SU-DHL-6 (cell line): ENCODE measurements around the gene NPHP4.

Experiments used
- H2AFZ ChIP-seq: fragments of 200-600 bp; sonication (generic); 2 replicates; pipeline ENCODE4 v1.6.1; 2014; ENCODE audit warnings: low read depth, mild to moderate bottlenecking, moderate library complexity, mixed read lengths, antibody characterized with exemption, low read length; ENCODE audit not compliant: severe bottlenecking
- H3F3A ChIP-seq: fragments of 200-600 bp; shearing (Covaris generic); 2 replicates; pipeline ENCODE4 v1.6.0; 2016; ENCODE audit warnings: antibody characterized with exemption, mild to moderate bottlenecking; ENCODE audit not compliant: insufficient read depth
- H3K27ac ChIP-seq: fragments of 200-600 bp; sonication (generic); 2 replicates; pipeline ENCODE4 v1.5.1; 2016; ENCODE audit warnings: low read depth, mild to moderate bottlenecking, low read length, moderate library complexity, mixed read lengths
- H3K27me3 ChIP-seq: fragments of 200-600 bp; sonication (generic), shearing (Covaris generic); 2 replicates; pipeline ENCODE4 v1.6.0; 2014; ENCODE audit warnings: mild to moderate bottlenecking, low read length
- H3K36me3 ChIP-seq: fragments of 200-600 bp; sonication (generic); 2 replicates; pipeline ENCODE4 v1.6.1; 2014; ENCODE audit warnings: mild to moderate bottlenecking, low read length, mixed read lengths
- H3K4me2 ChIP-seq: fragments of 300-600, 200-600 bp; shearing (Covaris generic), sonication (generic); 2 replicates; pipeline ENCODE4 v1.6.0; 2014; ENCODE audit warnings: low read length, low read depth, mild to moderate bottlenecking; ENCODE audit not compliant: poor library complexity, severe bottlenecking
- H3K4me3 ChIP-seq: fragments of 200-600 bp; sonication (generic); 2 replicates; pipeline ENCODE4 v1.5.1; 2014; ENCODE audit warnings: antibody characterized with exemption, low read length, mild to moderate bottlenecking, mixed read lengths; ENCODE audit not compliant: insufficient read depth, poor library complexity, severe bottlenecking
- H3K79me2 ChIP-seq: fragments of 200-600 bp; sonication (generic); 2 replicates; pipeline ENCODE4 v1.6.1; 2014; ENCODE audit warnings: mild to moderate bottlenecking, low read length, moderate library complexity; ENCODE audit not compliant: insufficient read depth
- H3K9ac ChIP-seq: fragments of 200-600 bp; sonication (generic); 2 replicates; pipeline ENCODE4 v1.7.0; 2014; ENCODE audit warnings: mild to moderate bottlenecking, low read length
- H3K9me2 ChIP-seq: fragments of 200-600 bp; sonication (generic); replicated peaks from 2 replicates; pipeline ENCODE4 v1.6.1; 2014; ENCODE audit warnings: low read length; ENCODE audit not compliant: insufficient read depth
- H3K9me3 ChIP-seq: fragments of 200-600 bp; sonication (generic); 2 replicates; pipeline ENCODE4 v1.6.1; 2014; ENCODE audit warnings: low read length, mixed read lengths; ENCODE audit not compliant: insufficient read depth
- H4K20me1 ChIP-seq: fragments of 200-600 bp; sonication (generic); 2 replicates; pipeline ENCODE4 v1.6.1; 2014; ENCODE audit warnings: low read depth, mild to moderate bottlenecking, antibody characterized with exemption, low read length, moderate library complexity, mixed read lengths
- EZH2phosphoT487 ChIP-seq: fragments of 200-600 bp; sonication (generic), shearing (Covaris generic); conservative IDR thresholded peaks from 2 replicates; pipeline ENCODE4 v1.6.1; 2018; ENCODE audit warnings: mild to moderate bottlenecking, antibody characterized with exemption, low read length, moderate library complexity, mixed read lengths
- TF ChIP-seq, protein P1 (sequence below): fragments of 200-600 bp; sonication (generic); IDR thresholded peaks from one replicate; pipeline ENCODE4 v1.5.1; 2017; ENCODE audit warnings: antibody characterized with exemption, mild to moderate bottlenecking, low read length, moderate library complexity; ENCODE audit not compliant: insufficient read depth, poor library complexity, severe bottlenecking

The NPHP4 gene

DNA sequence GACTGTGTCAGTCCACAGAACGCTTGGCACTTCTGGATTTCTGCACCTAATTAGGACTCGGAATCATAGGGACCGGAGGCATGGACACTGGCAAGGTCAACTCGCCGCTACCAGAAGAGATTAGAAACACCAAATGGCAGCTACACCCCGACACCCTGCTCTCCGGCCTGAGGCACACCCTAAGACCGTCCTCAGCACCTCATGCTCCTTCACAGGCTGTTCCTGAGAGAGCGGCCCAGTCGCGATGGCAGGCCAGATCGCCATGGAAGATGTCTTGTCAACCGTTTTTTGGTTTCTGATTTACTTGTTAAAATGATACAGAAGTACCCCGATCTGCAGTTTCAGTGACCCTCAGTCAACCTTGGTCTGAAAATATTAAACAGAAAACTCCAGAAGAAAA is 46.8 kb downstream of the NPHP4 start:
- no peak overlapping the region for H3K9ac ChIP-seq
- no peaks in the 10 kb centered on the region for H4K20me1 ChIP-seq
- no peak overlapping the region for H3K4me2 ChIP-seq
- H3K9me2 ChIP-seq, result no peaks in the 10 kb centered on the region
- H3K4me3 ChIP-seq, result no peak overlapping the region
- H3K79me2 ChIP-seq, result no peaks in the 10 kb centered on the region
- TF ChIP-seq, protein P1, sequence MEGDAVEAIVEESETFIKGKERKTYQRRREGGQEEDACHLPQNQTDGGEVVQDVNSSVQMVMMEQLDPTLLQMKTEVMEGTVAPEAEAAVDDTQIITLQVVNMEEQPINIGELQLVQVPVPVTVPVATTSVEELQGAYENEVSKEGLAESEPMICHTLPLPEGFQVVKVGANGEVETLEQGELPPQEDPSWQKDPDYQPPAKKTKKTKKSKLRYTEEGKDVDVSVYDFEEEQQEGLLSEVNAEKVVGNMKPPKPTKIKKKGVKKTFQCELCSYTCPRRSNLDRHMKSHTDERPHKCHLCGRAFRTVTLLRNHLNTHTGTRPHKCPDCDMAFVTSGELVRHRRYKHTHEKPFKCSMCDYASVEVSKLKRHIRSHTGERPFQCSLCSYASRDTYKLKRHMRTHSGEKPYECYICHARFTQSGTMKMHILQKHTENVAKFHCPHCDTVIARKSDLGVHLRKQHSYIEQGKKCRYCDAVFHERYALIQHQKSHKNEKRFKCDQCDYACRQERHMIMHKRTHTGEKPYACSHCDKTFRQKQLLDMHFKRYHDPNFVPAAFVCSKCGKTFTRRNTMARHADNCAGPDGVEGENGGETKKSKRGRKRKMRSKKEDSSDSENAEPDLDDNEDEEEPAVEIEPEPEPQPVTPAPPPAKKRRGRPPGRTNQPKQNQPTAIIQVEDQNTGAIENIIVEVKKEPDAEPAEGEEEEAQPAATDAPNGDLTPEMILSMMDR, result no peak
- no peak for TF ChIP-seq EZH2phosphoT487
- H3K27me3 ChIP-seq, result no peaks in the 10 kb centered on the region
- H3K27ac ChIP-seq, result no peak overlapping the region
- H2AFZ ChIP-seq, result no peak overlapping the region
- no peaks in the 10 kb centered on the region for H3K36me3 ChIP-seq
- H3F3A ChIP-seq, result no peaks in the 10 kb centered on the region
- no peaks in the 10 kb centered on the region for H3K9me3 ChIP-seq

DNA sequence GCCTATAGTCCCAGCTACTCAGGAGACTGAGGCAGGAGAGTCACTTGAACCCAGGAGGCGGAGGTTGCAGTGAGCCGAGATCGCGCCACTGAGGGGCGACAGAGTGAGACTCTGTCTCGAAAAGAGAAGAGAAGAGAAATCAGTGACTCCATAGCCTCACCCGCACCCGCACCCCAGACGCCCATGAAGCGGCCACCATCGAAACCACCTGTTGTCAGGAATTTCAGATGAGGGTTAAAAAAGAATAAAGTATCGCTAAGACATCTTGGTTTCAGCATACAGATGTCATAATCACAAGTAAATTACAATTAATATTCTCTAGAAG is 47.4 kb downstream of the NPHP4 start:
- H3K9ac ChIP-seq, result no peak overlapping the region

DNA sequence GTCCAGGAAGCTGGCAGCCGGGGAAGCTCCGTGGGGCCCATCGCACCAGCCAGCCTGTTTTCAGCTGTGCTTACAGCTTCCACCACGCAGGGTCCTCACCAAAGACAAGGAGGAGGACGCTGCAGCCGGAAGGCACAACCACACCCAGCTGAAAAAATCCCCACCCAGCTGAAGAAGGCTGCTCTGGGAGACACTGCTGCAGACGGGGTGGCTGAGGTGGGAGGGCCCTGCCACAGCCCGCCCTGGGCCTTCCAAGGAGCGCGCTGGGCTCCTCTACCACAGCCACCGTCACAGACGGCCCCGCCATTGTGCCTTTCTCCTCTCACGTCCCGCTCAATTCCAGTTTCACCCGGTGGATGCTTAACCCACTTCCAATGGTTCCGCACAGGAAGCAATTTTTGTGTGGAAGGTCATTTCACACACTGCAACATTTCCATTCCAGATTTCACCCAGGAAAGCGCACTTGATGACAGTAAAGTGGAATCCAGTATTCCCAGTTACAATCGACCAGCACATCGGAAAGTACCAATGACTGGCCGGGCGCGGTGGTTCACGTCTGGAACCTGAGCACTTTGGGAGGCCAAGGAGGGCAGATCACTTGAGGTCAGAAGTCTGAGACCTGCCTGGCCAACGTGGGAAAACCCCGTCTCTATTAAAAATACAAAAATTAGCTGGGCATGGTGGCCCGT is 47.9 kb downstream of the NPHP4 start:
- Histone ChIP-seq H3K4me2 (no peak overlapping the region), H3K9ac (no peak overlapping the region), H4K20me1 (no peaks in the 10 kb centered on the region), H3K9me2 (no peaks in the 10 kb centered on the region), H3K9me3 (no peaks in the 10 kb centered on the region), H3F3A (no peaks in the 10 kb centered on the region), H2AFZ (no peak overlapping the region), H3K36me3 (no peaks in the 10 kb centered on the region), H3K27ac (no peak overlapping the region), H3K79me2 (no peaks in the 10 kb centered on the region), H3K4me3 (no peak overlapping the region), H3K27me3 (no peaks in the 10 kb centered on the region)
- TF ChIP-seq EZH2phosphoT487, result no peak
- TF ChIP-seq, protein P1, result no peak

More for the DNA sequence above, 47.4 kb downstream of the NPHP4 start:
- no peak for TF ChIP-seq EZH2phosphoT487
- TF ChIP-seq, protein P1, result no peak
- Histone ChIP-seq H3K9me3 (no peaks in the 10 kb centered on the region), H3K36me3 (no peaks in the 10 kb centered on the region), H3K27ac (no peak overlapping the region), H4K20me1 (no peaks in the 10 kb centered on the region), H3K4me3 (no peak overlapping the region), H3K79me2 (no peaks in the 10 kb centered on the region), H3K4me2 (no peak overlapping the region), H3F3A (no peaks in the 10 kb centered on the region), H2AFZ (no peak overlapping the region), H3K9me2 (no peaks in the 10 kb centered on the region), H3K27me3 (no peaks in the 10 kb centered on the region)
